IPS-18c (cell line): Measurements from ENCODE around the gene NELFCD.

Source experiments
- H3K4me3 ChIP-seq: 2 replicates; pipeline ENCODE4 v1.7.0; 2013; ENCODE audit warnings: low read depth, mild to moderate bottlenecking, low read length, moderate library complexity; ENCODE audit not compliant: insufficient read depth
- H3K9me3 ChIP-seq: one replicate; pipeline ENCODE4 v1.6.1; 2013; ENCODE audit warnings: mild to moderate bottlenecking, low read length, moderate library complexity; ENCODE audit not compliant: control insufficient read depth, insufficient read depth

Gene NELFCD

GRCh38 chr20:58987790-58988564 is 6.9 kb downstream of the NELFCD start:
- Histone ChIP-seq H3K4me3 (no peak overlapping the region), H3K9me3 (no peaks in the 10 kb centered on the region)

GRCh38 chr20:58988565-58988882 is 7.5 kb downstream of the NELFCD start:
- H3K9me3 ChIP-seq = no peaks in the 10 kb centered on the region
- H3K4me3 ChIP-seq = no peak overlapping the region

- no peaks in the 10 kb centered on the region for H3K9me3 ChIP-seq
- H3K4me3 ChIP-seq = no peak overlapping the region
Observed at GRCh38 chr20:58989196-58989595, 8.1 kb downstream of the NELFCD start.

GRCh38 chr20:58990651-58991445 is 9.8 kb downstream of the NELFCD start:
- Histone ChIP-seq H3K9me3 (no peaks in the 10 kb centered on the region), H3K4me3 (no peak overlapping the region)

- no peak overlapping the region for H3K4me3 ChIP-seq
Observed at GRCh38 chr20:58991715-58992114, 10.7 kb downstream of the NELFCD start.

GRCh38 chr20:58992911-58993310 is 11.9 kb downstream of the NELFCD start:
- Histone ChIP-seq H3K9me3 (no peaks in the 10 kb centered on the region), H3K4me3 (no peak overlapping the region)

More at GRCh38 chr20:58991715-58992114, 10.7 kb downstream of the NELFCD start:
- no peaks in the 10 kb centered on the region for H3K9me3 ChIP-seq

GRCh38 chr20:58993332-58994248 is 12.5 kb downstream of the NELFCD start:
- Histone ChIP-seq H3K9me3 (no peaks in the 10 kb centered on the region), H3K4me3 (no peak overlapping the region)

GRCh38 chr20:58994390-58995159 is 13.5 kb downstream of the NELFCD start:
- H3K4me3 ChIP-seq = no peak overlapping the region

GRCh38 chr20:58995461-58996225 is 14.6 kb downstream of the NELFCD start:
- H3K4me3 ChIP-seq = no peak overlapping the region
- H3K9me3 ChIP-seq = no peaks in the 10 kb centered on the region

More at GRCh38 chr20:58994390-58995159, 13.5 kb downstream of the NELFCD start:
- H3K9me3 ChIP-seq = no peaks in the 10 kb centered on the region

- no peaks in the 10 kb centered on the region for H3K9me3 ChIP-seq
- H3K4me3 ChIP-seq = no peak overlapping the region
Observed at GRCh38 chr20:58996226-58996611, 15.2 kb downstream of the NELFCD start.

- Histone ChIP-seq H3K9me3 (no peaks in the 10 kb centered on the region), H3K4me3 (no peak overlapping the region)
Observed at GRCh38 chr20:58997141-58997770, 16.2 kb downstream of the NELFCD start.

- Histone ChIP-seq H3K4me3 (no peak overlapping the region), H3K9me3 (no peaks in the 10 kb centered on the region)
Observed at GRCh38 chr20:58998656-58999055, 17.6 kb downstream of the NELFCD start.

GRCh38 chr20:59000326-59000725 is 19.3 kb downstream of the NELFCD start:
- no peaks in the 10 kb centered on the region for H3K9me3 ChIP-seq
- H3K4me3 ChIP-seq = no peak overlapping the region

GRCh38 chr20:59001068-59001448 is 20.0 kb downstream of the NELFCD start:
- H3K4me3 ChIP-seq = no peak overlapping the region
- no peaks in the 10 kb centered on the region for H3K9me3 ChIP-seq

GRCh38 chr20:59001449-59002171 is 20.6 kb downstream of the NELFCD start:
- Histone ChIP-seq H3K4me3 (no peak overlapping the region), H3K9me3 (no peaks in the 10 kb centered on the region)
